Stromal cell of bone marrow (primary cell): ENCODE measurements around the gene ZNF214.
"Not testable (repeated sequence)": the region's sequence is repeated elsewhere in the genome, so short reads cannot be mapped to it uniquely, and the experiment has no call there.

Experiments
- DNase-seq: peaks from one replicate; pipeline ENCODE4 v3.0.0-alpha.2; 2012; ENCODE audit warnings: low read depth

Gene ZNF214

DNA sequence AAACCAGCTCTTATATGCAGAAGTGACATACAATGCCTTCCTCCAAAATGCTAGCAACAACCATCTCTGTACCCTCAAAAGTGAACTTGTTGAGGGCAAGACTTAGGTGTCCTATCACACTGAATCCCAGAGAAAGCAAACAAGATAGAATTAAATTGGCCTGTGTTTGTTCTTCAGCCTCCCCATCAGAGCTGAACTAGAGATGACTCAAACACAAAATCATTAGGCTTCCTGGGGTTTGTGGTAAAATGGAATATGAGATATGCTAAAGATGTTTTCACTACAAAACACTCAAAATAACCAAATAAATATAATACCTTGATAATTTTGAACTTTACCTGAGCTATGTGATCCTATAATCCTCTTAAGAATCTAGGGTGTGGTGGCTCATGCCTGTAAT lies 31.6 kb downstream of the ZNF214 start:
- no peak for DNase-seq

DNA sequence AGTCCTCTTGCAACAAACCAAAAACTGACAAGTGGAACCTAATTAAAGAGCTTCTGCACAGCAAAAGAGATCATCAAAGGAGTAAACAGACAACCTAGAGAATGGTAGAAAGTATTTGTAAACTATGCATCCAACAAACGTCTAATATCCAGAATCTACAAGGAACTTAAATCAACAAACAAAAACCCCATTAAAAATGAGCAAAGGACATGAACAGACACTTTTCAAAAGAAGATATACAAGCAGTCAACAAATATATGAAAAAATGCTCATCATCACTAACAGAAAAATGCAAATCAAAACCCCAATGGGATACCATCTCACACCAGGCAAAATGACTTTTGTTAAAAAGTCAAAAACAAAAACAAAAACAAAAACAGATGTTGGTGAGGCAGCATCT lies 33.7 kb downstream of the ZNF214 start:
- DNase-seq: no peak

DNA sequence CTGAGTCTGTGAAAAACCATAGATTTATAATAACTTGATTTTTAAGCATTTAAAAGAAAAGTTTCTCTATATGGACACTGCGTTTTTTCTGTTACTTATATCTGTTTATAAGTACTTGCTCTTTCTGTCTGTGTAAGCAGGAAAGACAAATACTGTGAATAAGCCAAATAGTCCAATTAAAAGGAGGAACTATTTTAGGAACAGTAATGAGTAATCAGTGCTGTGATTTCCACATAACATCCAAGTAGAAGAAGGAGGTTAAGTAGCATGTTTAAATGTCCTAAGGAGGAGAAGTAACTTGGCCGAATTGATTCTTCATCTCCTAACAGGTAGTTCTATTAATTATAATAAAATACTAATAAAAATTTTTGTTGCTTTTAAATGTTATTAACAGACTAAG lies 40.8 kb downstream of the ZNF214 start:
- DNase-seq: peak; percentile 9

DNA sequence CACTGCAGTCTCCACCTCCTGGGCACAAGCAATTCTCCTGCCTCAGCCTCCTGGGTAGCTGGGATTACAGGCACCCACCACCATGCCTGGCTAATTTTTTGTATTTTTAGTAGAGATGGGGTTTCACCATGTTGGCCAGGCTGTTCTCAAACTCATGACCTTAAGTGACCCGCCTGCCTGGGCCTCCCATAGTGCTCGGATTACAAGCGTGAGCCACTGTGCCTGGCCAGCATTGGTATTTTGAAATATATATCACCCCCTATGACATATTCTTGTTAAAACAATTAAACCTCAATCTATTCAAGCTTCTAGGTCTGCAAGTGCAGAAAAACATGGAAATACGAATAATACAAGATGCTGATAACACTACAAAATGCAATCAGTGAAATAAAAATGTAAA lies 50.3 kb downstream of the ZNF214 start:
- peak; percentile 17 for DNase-seq

DNA sequence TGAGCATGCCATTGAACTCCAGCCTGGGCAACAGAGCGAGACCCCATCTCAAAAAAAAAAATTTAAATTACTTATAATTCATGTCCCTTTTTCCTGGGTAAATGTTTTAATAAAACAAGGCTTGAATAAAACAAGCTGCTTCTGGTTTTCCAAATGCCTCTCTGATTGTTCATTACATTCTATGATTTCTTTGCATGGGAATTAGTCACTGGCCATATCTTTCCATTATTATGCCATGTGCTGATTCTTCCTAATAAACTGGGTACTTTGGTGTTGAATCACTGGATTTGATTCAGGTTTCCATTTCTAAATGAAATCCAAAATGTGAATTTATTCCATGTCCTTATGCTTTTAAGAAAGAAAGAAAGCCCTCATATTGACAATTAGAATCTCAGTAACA lies 51.3 kb downstream of the ZNF214 start:
- peak; percentile 61 for DNase-seq

DNA sequence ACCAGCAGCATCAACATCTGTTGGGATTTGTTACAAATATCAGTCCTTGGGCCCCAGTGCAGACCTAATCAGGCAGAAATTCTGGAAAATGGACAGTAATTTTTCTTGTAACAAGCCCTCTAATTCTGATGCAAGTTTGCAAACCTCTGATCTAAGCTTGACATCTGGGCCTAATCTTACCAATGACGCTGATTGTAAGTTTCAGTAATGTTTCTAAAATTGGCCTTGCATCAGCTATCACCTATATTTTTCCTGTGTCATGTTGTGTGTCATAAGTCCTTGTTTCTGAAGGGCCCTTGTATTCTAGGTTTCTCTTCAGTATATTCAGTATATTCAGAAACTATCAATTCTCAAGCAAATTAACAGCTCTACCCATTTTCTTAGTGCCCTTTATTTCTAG lies 57.5 kb downstream of the ZNF214 start:
- DNase-seq: no peak

DNA sequence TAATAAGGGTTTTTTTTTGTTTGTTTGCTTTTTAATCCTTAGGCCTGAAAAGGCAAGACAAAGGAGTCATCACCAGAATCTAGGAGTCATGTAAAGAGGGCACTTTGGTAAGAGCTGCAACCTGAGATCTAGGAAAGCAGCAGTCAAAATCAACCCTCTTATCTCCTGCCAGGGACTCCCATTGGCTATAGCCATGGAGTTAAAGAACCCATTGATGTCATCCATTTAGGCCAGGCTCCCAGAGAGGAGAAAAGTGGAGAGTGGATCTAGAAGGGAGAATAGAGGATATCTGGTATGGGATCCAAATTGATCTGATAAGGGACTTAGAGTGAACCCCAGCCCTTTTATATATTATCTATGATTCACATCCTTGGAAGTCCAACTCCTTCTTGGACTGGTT lies 58.0 kb downstream of the ZNF214 start:
- DNase-seq: no peak

DNA sequence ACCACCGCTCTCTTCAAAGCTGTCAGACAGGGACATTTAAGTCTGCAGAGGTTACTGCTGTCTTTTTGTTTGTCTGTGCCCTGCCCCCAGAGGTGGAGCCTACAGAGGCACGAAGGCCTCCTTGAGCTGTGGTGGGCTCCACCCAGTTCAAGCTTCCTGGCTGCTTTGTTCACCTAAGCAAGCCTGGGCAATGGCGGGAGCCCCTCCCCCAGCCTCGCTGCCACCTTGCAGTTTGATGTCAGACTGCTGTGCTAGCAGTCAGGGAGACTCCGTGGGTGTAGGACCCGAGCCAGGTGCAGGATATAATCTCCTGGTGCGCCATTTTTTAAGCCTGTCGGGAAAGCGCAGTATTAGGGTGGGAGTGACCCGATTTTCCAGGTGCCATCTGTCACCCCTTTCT lies 65.9 kb downstream of the ZNF214 start:
- DNase-seq: not testable (repeated sequence)
